Parathyroid adenoma (tissue), 2 donors: ENCODE measurements around the gene PDE8A.
"Not testable (repeated sequence)": the region's sequence is repeated elsewhere in the genome, so short reads cannot be mapped to it uniquely, and the experiment has no call there.

Experiments
- H2AFZ ChIP-seq: fragments of 300-600 bp; sonication (generic); one replicate; pipeline ENCODE4 v1.7.0; 2017; ENCODE audit warnings: antibody characterized with exemption, mild to moderate bottlenecking
- H3K27ac ChIP-seq: fragments of 300-600 bp; sonication (generic); one replicate; pipeline ENCODE4 v1.7.0; 2017
- H3K27me3 ChIP-seq: fragments of 300-600 bp; sonication (generic); one replicate; pipeline ENCODE4 v1.7.0; 2017; ENCODE audit warnings: low read length; ENCODE audit not compliant: control insufficient read depth, insufficient read depth
- H3K36me3 ChIP-seq: fragments of 300-600 bp; sonication (generic); one replicate; pipeline ENCODE4 v1.7.0; 2017; ENCODE audit warnings: low read length; ENCODE audit not compliant: control insufficient read depth, insufficient read depth
- H3K4me1 ChIP-seq: fragments of 300-600 bp; sonication (generic); one replicate; pipeline ENCODE4 v1.7.0; 2017; ENCODE audit warnings: control low read depth
- H3K4me2 ChIP-seq: fragments of 300-600 bp; sonication (generic); one replicate; pipeline ENCODE4 v1.7.0; 2017; ENCODE audit warnings: low read length
- H3K4me3 ChIP-seq: fragments of 300-600 bp; sonication (generic); one replicate; pipeline ENCODE4 v1.7.0; 2017; ENCODE audit warnings: low read depth, low read length
- H3K79me2 ChIP-seq: fragments of 300-600 bp; sonication (generic); one replicate; pipeline ENCODE4 v1.7.0; 2017; ENCODE audit warnings: control low read depth
- H3K9ac ChIP-seq: fragments of 300-600 bp; sonication (generic); one replicate; pipeline ENCODE4 v1.7.0; 2017; ENCODE audit warnings: mild to moderate bottlenecking
- H3K9me3 ChIP-seq: fragments of 300-600 bp; sonication (generic); one replicate; pipeline ENCODE4 v1.7.0; 2017; ENCODE audit warnings: low read length; ENCODE audit not compliant: control insufficient read depth
- CTCF ChIP-seq: fragments of 300-600 bp; sonication (generic); IDR thresholded peaks from one replicate; pipeline ENCODE4 v1.7.0; 2017; ENCODE audit warnings: antibody characterized with exemption, mild to moderate bottlenecking
- donor health status: primary hyperparathyroidism.

PDE8A gene

DNA sequence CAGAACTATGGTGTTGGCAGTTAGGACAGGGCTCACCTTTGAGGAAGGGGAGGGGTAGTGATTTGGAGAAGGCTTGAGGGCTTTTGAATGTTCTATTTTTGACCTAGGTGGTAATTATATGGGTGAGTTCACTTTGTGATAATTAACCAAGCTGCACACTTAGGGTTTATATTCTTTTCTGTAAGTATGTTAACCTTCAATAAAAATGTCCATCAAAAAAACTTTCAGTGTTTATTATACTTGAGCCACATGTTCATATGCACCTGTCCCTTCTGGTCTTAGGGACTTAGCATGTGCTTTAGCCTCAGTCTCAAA lies 28.4 kb downstream of the PDE8A start:
- no peaks in the 10 kb centered on the region for H3K27me3 ChIP-seq
- TF ChIP-seq CTCF = no peak
- no peak overlapping the region for H3K4me2 ChIP-seq
- H3K4me1 ChIP-seq = peaks cover 12% of the 10 kb centered on the region
- H3K36me3 ChIP-seq = no peaks in the 10 kb centered on the region
- no peak overlapping the region for H3K27ac ChIP-seq
- peaks cover 14% of the 10 kb centered on the region for H3K79me2 ChIP-seq
- H3K9ac ChIP-seq = no peak overlapping the region
- no peaks in the 10 kb centered on the region for H3K9me3 ChIP-seq
- H3K4me3 ChIP-seq = no peak overlapping the region
- no peak overlapping the region for H2AFZ ChIP-seq

- Histone ChIP-seq H3K4me3 (no peak overlapping the region), H3K9me3 (no peaks in the 10 kb centered on the region), H3K36me3 (no peaks in the 10 kb centered on the region), H3K27me3 (no peaks in the 10 kb centered on the region), H3K27ac (peak overlapping the region; percentile 32), H3K4me2 (no peak overlapping the region), H2AFZ (no peak overlapping the region), H3K4me1 (peaks cover 12% of the 10 kb centered on the region), H3K79me2 (peaks cover 15% of the 10 kb centered on the region), H3K9ac (no peak overlapping the region)
- no peak for TF ChIP-seq CTCF
These were observed 28.9 kb downstream of the PDE8A start for GRCh38 chr15:85010386-85011159.

DNA sequence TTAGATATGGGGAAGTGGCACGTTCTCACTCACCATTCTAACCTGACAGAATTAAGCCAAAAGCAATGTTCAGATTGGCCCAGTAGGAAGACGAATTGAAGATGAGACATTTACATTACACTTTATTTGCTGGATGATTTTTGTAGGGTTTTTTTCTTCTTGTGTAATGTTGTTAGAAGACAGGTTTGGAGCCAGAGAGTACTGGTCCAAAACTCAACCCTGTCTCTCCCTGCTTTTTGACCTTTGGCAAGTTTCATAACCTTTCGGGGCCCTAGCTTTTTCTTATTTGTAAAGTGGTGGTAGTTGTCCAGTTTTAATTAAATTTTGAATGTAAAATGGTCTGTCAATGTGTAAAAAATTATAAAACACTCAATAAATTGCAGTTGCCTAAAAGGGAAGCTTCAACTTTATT lies 29.5 kb downstream of the PDE8A start:
- no peaks in the 10 kb centered on the region for H3K9me3 ChIP-seq
- peaks cover 12% of the 10 kb centered on the region for H3K4me1 ChIP-seq
- no peak overlapping the region for H3K4me2 ChIP-seq
- H3K4me3 ChIP-seq = no peak overlapping the region
- H3K27ac ChIP-seq = peak overlapping the region; percentile 32
- no peaks in the 10 kb centered on the region for H3K36me3 ChIP-seq
- no peak for TF ChIP-seq CTCF
- peaks cover 15% of the 10 kb centered on the region for H3K79me2 ChIP-seq
- no peak overlapping the region for H3K9ac ChIP-seq
- H2AFZ ChIP-seq = no peak overlapping the region
- no peaks in the 10 kb centered on the region for H3K27me3 ChIP-seq

GRCh38 chr15:85011724-85012123 lies 30.1 kb downstream of the PDE8A start:
- not testable (repeated sequence) for H3K4me3 ChIP-seq, H3K9me3 ChIP-seq, H3K27ac ChIP-seq, H2AFZ ChIP-seq, H3K27me3 ChIP-seq, H3K4me2 ChIP-seq, H3K9ac ChIP-seq, H3K36me3 ChIP-seq
- H3K4me1 ChIP-seq = peaks cover 12% of the 10 kb centered on the region
- H3K79me2 ChIP-seq = peaks cover 14% of the 10 kb centered on the region

- no peak for TF ChIP-seq CTCF
- H3K9ac ChIP-seq = no peak overlapping the region
- H3K79me2 ChIP-seq = peaks cover 7% of the 10 kb centered on the region
- H2AFZ ChIP-seq = no peak overlapping the region
- no peak overlapping the region for H3K4me2 ChIP-seq
- H3K27me3 ChIP-seq = no peaks in the 10 kb centered on the region
- H3K4me3 ChIP-seq = no peak overlapping the region
- no peaks in the 10 kb centered on the region for H3K36me3 ChIP-seq
- H3K4me1 ChIP-seq = peaks cover 9% of the 10 kb centered on the region
- H3K9me3 ChIP-seq = no peaks in the 10 kb centered on the region
- H3K27ac ChIP-seq = no peak overlapping the region
These were observed 32.1 kb downstream of the PDE8A start for GRCh38 chr15:85013785-85014184.
